CD4-positive, alpha-beta T cell treated with Interleukin-17A for 1 hour (primary cell): ENCODE measurements around the gene CAPN8.

Source experiments
- DNase-seq: peaks from one replicate; pipeline ENCODE4 v3.0.0-alpha.2; 2020

CAPN8 gene

GRCh38 chr1:223652436-223652941, 13.0 kb downstream of the CAPN8 start:
- DNase-seq = no peak

GRCh38 chr1:223651291-223651991, 14.1 kb downstream of the CAPN8 start:
- no peak for DNase-seq

GRCh38 chr1:223650465-223650864, 15.0 kb downstream of the CAPN8 start:
- DNase-seq = no peak

- DNase-seq = no peak
Measured at GRCh38 chr1:223649222-223649621, 16.3 kb downstream of the CAPN8 start.

GRCh38 chr1:223647249-223647648, 18.3 kb downstream of the CAPN8 start:
- no peak for DNase-seq

- no peak for DNase-seq
Measured at GRCh38 chr1:223645903-223646302, 19.6 kb downstream of the CAPN8 start.

GRCh38 chr1:223642237-223642636, 23.3 kb downstream of the CAPN8 start:
- DNase-seq = no peak

- DNase-seq = no peak
Measured at GRCh38 chr1:223641523-223642039, 23.9 kb downstream of the CAPN8 start.

GRCh38 chr1:223639331-223639749, 26.2 kb downstream of the CAPN8 start:
- no peak for DNase-seq

- no peak for DNase-seq
Measured at GRCh38 chr1:223635236-223635635, 30.3 kb downstream of the CAPN8 start.

GRCh38 chr1:223634423-223634822, 31.1 kb downstream of the CAPN8 start:
- DNase-seq = no peak

GRCh38 chr1:223631956-223632355, 33.5 kb downstream of the CAPN8 start:
- no peak for DNase-seq

- no peak for DNase-seq
Measured at GRCh38 chr1:223631473-223631872, 34.0 kb downstream of the CAPN8 start.

GRCh38 chr1:223629126-223629457, 36.4 kb downstream of the CAPN8 start:
- DNase-seq = no peak

GRCh38 chr1:223628233-223629125, 37.0 kb downstream of the CAPN8 start:
- DNase-seq = peak; percentile 41

GRCh38 chr1:223622132-223622842, 43.2 kb downstream of the CAPN8 start:
- no peak for DNase-seq

GRCh38 chr1:223621312-223621734, 44.2 kb downstream of the CAPN8 start:
- DNase-seq = no peak

- DNase-seq = no peak
Measured at GRCh38 chr1:223620297-223620897, 45.1 kb downstream of the CAPN8 start.

- no peak for DNase-seq
Measured at GRCh38 chr1:223618680-223619079, 46.8 kb downstream of the CAPN8 start.

GRCh38 chr1:223617323-223618070, 48.0 kb downstream of the CAPN8 start:
- no peak for DNase-seq

- no peak for DNase-seq
Measured at GRCh38 chr1:223616586-223616985, 48.9 kb downstream of the CAPN8 start.

GRCh38 chr1:223611936-223612335, 53.6 kb downstream of the CAPN8 start:
- no peak for DNase-seq
